Daoy (cell line): ENCODE results near the gene SAMSN1. TPM values are rescaled to one million over a fixed set of nuclear protein-coding genes. Genes with fewer than 3 reads are reported as not detected.
"Not testable (repeated sequence)": the region's sequence is repeated elsewhere in the genome, so short reads cannot be mapped to it uniquely, and the experiment has no call there.

Experiments
- DNase-seq: peaks from one replicate; pipeline ENCODE4 v3.0.0-alpha.2; 2015; ENCODE audit warnings: low read depth
- total RNA-seq: library from RNA; depleted of rRNA; stranded (reverse); fragments of >200 nt; shearing (Covaris generic); gene quantifications from 2 replicates; pipeline ENCODE4 v1.2.3, GENCODE V29; 2014

Gene SAMSN1
- total RNA-seq, 1 experiment from 2014 or later: not detected

- DNase-seq: no peak
Measured at GRCh38 chr21:14528815-14529214, 17.3 kb downstream of the SAMSN1 start.

- no peak for DNase-seq
Measured at GRCh38 chr21:14527696-14528652, 18.1 kb downstream of the SAMSN1 start.

- DNase-seq: no peak
Measured at GRCh38 chr21:14526836-14527695, 19.0 kb downstream of the SAMSN1 start.

GRCh38 chr21:14526199-14526598 is 19.9 kb downstream of the SAMSN1 start:
- no peak for DNase-seq

GRCh38 chr21:14523234-14523633 is 22.9 kb downstream of the SAMSN1 start:
- DNase-seq: no peak

- no peak for DNase-seq
Measured at GRCh38 chr21:14522736-14523135, 23.4 kb downstream of the SAMSN1 start.

GRCh38 chr21:14520535-14520934 is 25.6 kb downstream of the SAMSN1 start:
- DNase-seq: no peak

- DNase-seq: no peak
Measured at GRCh38 chr21:14519000-14519399, 27.1 kb downstream of the SAMSN1 start.

- DNase-seq: no peak
Measured at GRCh38 chr21:14513804-14514203, 32.3 kb downstream of the SAMSN1 start.

- not testable (repeated sequence) for DNase-seq
Measured at GRCh38 chr21:14506859-14507457, 39.2 kb downstream of the SAMSN1 start.

- no peak for DNase-seq
Measured at GRCh38 chr21:14500873-14501272, 45.2 kb downstream of the SAMSN1 start.

GRCh38 chr21:14499316-14499715 is 46.8 kb downstream of the SAMSN1 start:
- no peak for DNase-seq

GRCh38 chr21:14497825-14498224 is 48.3 kb downstream of the SAMSN1 start:
- DNase-seq: no peak

GRCh38 chr21:14495075-14495474 is 51.0 kb downstream of the SAMSN1 start:
- no peak for DNase-seq

- DNase-seq: not testable (repeated sequence)
Measured at GRCh38 chr21:14494181-14494580, 51.9 kb downstream of the SAMSN1 start.

GRCh38 chr21:14493731-14494130 is 52.4 kb downstream of the SAMSN1 start:
- DNase-seq: no peak

- no peak for DNase-seq
Measured at GRCh38 chr21:14492931-14493330, 53.2 kb downstream of the SAMSN1 start.

- DNase-seq: no peak
Measured at GRCh38 chr21:14491269-14491681, 54.8 kb downstream of the SAMSN1 start.

GRCh38 chr21:14488672-14489204 is 57.4 kb downstream of the SAMSN1 start:
- DNase-seq: no peak

GRCh38 chr21:14487490-14488432 is 58.4 kb downstream of the SAMSN1 start:
- no peak for DNase-seq

- no peak for DNase-seq
Measured at GRCh38 chr21:14486869-14487268, 59.2 kb downstream of the SAMSN1 start.
